Adrenal gland (tissue), 12 donors: ENCODE measurements around the gene KCNAB1. TPM values are rescaled to one million over a fixed set of nuclear protein-coding genes. Genes with fewer than 3 reads are reported as not detected.
A peak's percentile ranks its signal among the peaks of the same experiment; 100 is the strongest.

Experiments used
- DNase-seq, 7 donors: peaks; one replicate each; pipeline ENCODE4 v3.0.0-alpha.2; 2019 to 2020
- H3K27ac ChIP-seq, 5 donors: fragments of 200-600 bp; sonication (generic) in 4 of 5; 1 replicate in 3 of 5; 2 replicates in 2 of 5; pipeline versions ENCODE4 v1.5.1 to v1.8.0; 2016 to 2020; ENCODE audit warnings: mild to moderate bottlenecking in 1 of 5
- H3K27me3 ChIP-seq: fragments of 200-600 bp; 2 replicates; pipeline ENCODE4 v1.8.0; 2021
- H3K36me3 ChIP-seq, 2 donors: fragments of 200-600 bp; replicated peaks in 1 of 2; 1 replicate in 1 of 2; 2 replicates in 1 of 2; pipeline versions ENCODE4 v1.5.1 to v1.8.0; 2018 to 2022
- H3K4me1 ChIP-seq, 2 donors: fragments of 200-600 bp; replicated peaks in 1 of 2; 1 replicate in 1 of 2; 2 replicates in 1 of 2; pipeline versions ENCODE4 v1.5.1 to v1.8.0; 2018 to 2021
- H3K4me3 ChIP-seq, 4 donors: fragments of 200-600 bp; sonication (generic) in 3 of 4; one replicate each; pipeline ENCODE4 v1.5.1; 2016 to 2018
- H3K9me3 ChIP-seq, 3 donors: fragments of 200-600 bp; sonication (generic) in 1 of 3; replicated peaks in 1 of 3; 1 replicate in 2 of 3; 2 replicates in 1 of 3; pipeline versions ENCODE4 v1.5.1 to v1.8.0; 2016 to 2021
- POLR2A ChIP-seq, 2 donors: fragments of 450-650 bp; IDR thresholded peaks; one replicate each; pipeline ENCODE4 v1.6.1; 2017; ENCODE audit warnings: antibody characterized with exemption in 2 of 2, mild to moderate bottlenecking in 2 of 2, moderate library complexity in 1 of 2
- WGBS, 4 donors: extraction: QIAGEN DNeasy Blood & Tissue Kit in 2 of 4; methylation state at CpG; one replicate each; pipeline versions ENCODE4 v1.1.5 to v1.1.7; 2013 to 2017; 5-methylcytosine and 5-hydroxymethylcytosine counted together
- intact Hi-C, 2 donors: fragments of 100-400 bp; cut with DNase I; formaldehyde crosslinking; loops; one replicate each; pipeline versions ENCODE4 v1.14.1 to v1.15.0; 2022 to 2023
- polyA plus RNA-seq, 3 donors: library from polyadenylated mRNA; stranded (reverse); fragments of 200-250 nt in 2 of 3; fragments of 350-450 nt in 1 of 3; fragmentation: Illumina TruSeq in 1 of 3; extraction: RNeasy Lipid Tissue Mini Kit (QIAGEN cat#74804) in 1 of 3; gene quantifications; one replicate each; pipeline ENCODE4 v1.2.3, GENCODE V29; 2013 to 2014
- total RNA-seq, 9 donors: library from RNA; depleted of rRNA in 4 of 9; stranded (reverse); fragments of >200 nt in 4 of 9; fragments of 120-200 nt in 1 of 9; fragmentation: NEBNext Ultra II Directional in 1 of 9; extraction: Animal tissue kit (Norgen Biotek cat#: 25700) in 1 of 9; gene quantifications; one replicate each; pipeline versions ENCODE4 v1.1.0 to v1.2.4, GENCODE V29; 2013 to 2023
- TF ChIP-seq, protein P1 (sequence below), 6 experiments: fragments of 450-650 bp in 4 of 6; fragments of 200-600 bp in 2 of 6; sonication (generic) in 1 of 6; IDR thresholded peaks; 1 replicate in 5 of 6; 2 replicates in 1 of 6; pipeline versions ENCODE4 v1.5.1 to v1.8.0; 2016 to 2021; ENCODE audit warnings: antibody characterized with exemption in 6 of 6, mild to moderate bottlenecking in 2 of 6, moderate library complexity in 1 of 6
- donor health status: healthy with polysubstance abuse.
- donor health status: Bipolar disorder and iron deficiency.
- donor health status: DM: yes; HTN: yes; CAD: no.
- donor health status: DM: no; HTN: no; CAD: no.
- donor health status: DM: no; HTN: no; CAD: no.
- donor health status: DM: yes; HTN: yes; CAD: no.

The KCNAB1 gene
- total and polyA plus RNA-seq, 12 donors, result 0.36 to 5.0 (median 1.5) TPM

DNA sequence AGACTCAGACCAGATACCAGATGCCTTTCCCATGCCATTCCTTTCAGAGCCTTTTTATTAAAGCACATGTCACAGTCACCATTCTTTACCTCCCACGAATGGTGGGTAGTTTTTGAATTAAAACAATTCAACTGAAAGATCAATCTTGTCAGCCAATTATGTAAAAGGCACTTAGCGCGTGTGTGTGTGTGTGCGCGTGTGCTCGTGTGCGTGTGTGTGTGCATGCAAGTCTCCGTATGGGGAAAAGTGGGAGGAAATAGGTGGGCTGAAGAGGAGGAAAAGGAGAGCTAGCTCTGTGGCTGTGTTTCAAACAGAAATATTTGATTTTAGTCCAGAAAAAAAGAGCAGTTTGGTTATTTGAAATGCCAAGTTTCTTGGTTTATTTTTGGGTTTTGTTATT is 177.2 kb downstream of the KCNAB1 start:
- Histone ChIP-seq H3K36me3 (no peaks in the 10 kb centered on the region), H3K9me3 (no peaks in the 10 kb centered on the region), H3K4me1 (peaks cover 0 to 11% of the 10 kb centered on the region in 2 donors), H3K27ac (no peak overlapping the region), H3K27me3 (peaks cover 2% of the 10 kb centered on the region), H3K4me3 (no peak overlapping the region)
- TF ChIP-seq, protein P1, sequence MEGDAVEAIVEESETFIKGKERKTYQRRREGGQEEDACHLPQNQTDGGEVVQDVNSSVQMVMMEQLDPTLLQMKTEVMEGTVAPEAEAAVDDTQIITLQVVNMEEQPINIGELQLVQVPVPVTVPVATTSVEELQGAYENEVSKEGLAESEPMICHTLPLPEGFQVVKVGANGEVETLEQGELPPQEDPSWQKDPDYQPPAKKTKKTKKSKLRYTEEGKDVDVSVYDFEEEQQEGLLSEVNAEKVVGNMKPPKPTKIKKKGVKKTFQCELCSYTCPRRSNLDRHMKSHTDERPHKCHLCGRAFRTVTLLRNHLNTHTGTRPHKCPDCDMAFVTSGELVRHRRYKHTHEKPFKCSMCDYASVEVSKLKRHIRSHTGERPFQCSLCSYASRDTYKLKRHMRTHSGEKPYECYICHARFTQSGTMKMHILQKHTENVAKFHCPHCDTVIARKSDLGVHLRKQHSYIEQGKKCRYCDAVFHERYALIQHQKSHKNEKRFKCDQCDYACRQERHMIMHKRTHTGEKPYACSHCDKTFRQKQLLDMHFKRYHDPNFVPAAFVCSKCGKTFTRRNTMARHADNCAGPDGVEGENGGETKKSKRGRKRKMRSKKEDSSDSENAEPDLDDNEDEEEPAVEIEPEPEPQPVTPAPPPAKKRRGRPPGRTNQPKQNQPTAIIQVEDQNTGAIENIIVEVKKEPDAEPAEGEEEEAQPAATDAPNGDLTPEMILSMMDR (IDR thresholded peaks at IDR 0.05), result no peak
- no peak for TF ChIP-seq POLR2A (IDR thresholded peaks at IDR 0.05)
- 86 to 91% (median 90%) methylated on average over 8 of the region's 8 CpGs for WGBS, 4 donors
- intact Hi-C loops, result no loop called here
- no peak for DNase-seq

DNA sequence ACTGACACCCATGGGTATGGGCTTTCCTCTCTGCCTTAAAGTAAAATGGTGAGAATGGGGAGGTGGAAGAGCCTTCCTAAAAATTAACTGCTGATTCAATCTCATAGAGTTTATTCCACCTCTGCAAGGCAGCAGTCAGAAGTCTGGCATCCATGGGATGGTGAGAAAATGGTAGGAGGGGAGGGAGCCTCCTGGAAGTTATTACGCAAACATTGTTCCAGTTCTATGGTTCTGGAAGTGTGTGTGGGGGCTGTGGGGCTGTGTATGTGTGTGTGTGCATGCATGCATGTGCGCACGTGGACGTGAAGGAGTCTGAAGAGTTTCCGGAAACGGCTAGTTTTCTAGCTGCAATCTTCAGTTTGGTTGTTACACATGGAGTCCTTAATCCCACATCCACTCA is 177.6 kb downstream of the KCNAB1 start:
- Histone ChIP-seq H3K9me3 (no peaks in the 10 kb centered on the region), H3K4me1 (peaks cover 0 to 11% of the 10 kb centered on the region in 2 donors), H3K27me3 (no peaks in the 10 kb centered on the region), H3K36me3 (no peaks in the 10 kb centered on the region), H3K4me3 (no peak overlapping the region), H3K27ac (no peak overlapping the region)
- TF ChIP-seq POLR2A (IDR thresholded peaks at IDR 0.05), result no peak
- TF ChIP-seq, protein P1 (IDR thresholded peaks at IDR 0.05), result no peak
- 88 to 96% (median 94%) methylated on average over 6 of the region's 6 CpGs for WGBS, 4 donors
- DNase-seq, result no peak
- intact Hi-C loops, result no loop called here

DNA sequence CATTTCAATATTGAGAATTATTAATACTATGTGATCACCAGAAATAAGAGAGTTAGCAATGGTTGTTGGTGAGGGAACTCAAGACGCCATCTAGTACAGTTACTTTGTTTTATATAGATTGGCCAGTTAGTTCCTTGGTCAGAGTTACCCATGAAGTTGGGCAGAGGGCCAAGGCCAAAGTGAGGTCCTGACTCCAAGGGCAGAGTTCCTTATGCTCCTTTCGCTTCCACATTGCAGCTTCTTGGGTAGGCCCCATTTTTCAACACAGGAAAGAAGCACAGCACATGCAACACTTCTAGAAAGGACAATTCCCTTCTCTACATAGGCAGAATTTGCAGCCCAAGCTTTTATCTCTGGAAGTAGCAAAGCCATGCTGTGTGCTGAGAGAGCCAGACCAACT is 178.6 kb downstream of the KCNAB1 start:
- DNase-seq, result peak; percentile 39 to 78 (median 65)
- H3K36me3 ChIP-seq, result no peaks in the 10 kb centered on the region
- peaks cover 0 to 11% of the 10 kb centered on the region in 2 donors for H3K4me1 ChIP-seq
- H3K27me3 ChIP-seq, result no peaks in the 10 kb centered on the region
- TF ChIP-seq, protein P1 (IDR thresholded peaks at IDR 0.05), result no peak
- no peak for TF ChIP-seq POLR2A (IDR thresholded peaks at IDR 0.05)
- H3K4me3 ChIP-seq, result no peak overlapping the region
- 66 to 83% (median 79%) methylated on average over 2 of the region's 2 CpGs for WGBS, 4 donors
- peak overlapping the region in 2 of 5 donors; percentile 31 to 54 for H3K27ac ChIP-seq
- intact Hi-C loops, result no loop called here
- no peaks in the 10 kb centered on the region for H3K9me3 ChIP-seq

DNA sequence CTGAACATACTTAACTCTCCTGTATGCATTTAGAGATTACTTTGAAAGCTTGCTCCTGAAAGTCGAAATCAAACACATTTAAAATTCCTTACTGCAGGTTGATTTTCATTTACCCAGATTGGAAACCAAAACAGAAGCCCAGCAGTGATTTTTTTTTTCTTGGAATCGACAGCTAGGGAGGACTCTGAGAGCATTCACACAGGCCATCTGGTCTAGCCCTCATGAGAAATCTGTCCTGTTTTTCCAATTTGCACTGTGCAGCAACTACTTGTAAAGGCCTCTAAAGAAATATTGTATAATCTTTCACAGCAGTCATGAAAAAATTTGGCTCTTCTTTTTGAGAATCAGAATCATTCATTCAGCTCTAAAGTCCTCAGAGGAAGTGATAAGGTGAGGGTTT is 179.2 kb downstream of the KCNAB1 start:
- Histone ChIP-seq H3K4me1 (peaks cover 0 to 11% of the 10 kb centered on the region in 2 donors), H3K4me3 (no peak overlapping the region), H3K9me3 (no peaks in the 10 kb centered on the region), H3K27me3 (no peaks in the 10 kb centered on the region), H3K36me3 (no peaks in the 10 kb centered on the region), H3K27ac (peak overlapping the region in 2 of 5 donors; percentile 31 to 54)
- DNase-seq, result no peak
- TF ChIP-seq, protein P1 (IDR thresholded peaks at IDR 0.05), result no peak
- TF ChIP-seq POLR2A (IDR thresholded peaks at IDR 0.05), result no peak
- WGBS, 4 donors, result 75 to 83% (median 77%) methylated on average over 2 of the region's 2 CpGs
- intact Hi-C loops, result no loop called here
